Measurements from ENCODE around the gene PLEKHM3.
"Not testable (repeated sequence)": the region's sequence is repeated elsewhere in the genome, so short reads cannot be mapped to it uniquely, and the experiment has no call there.

PLEKHM3 gene

GRCh38 chr2:207950063-207950760 lies 75.1 kb downstream of the PLEKHM3 start:
- DNase-seq = no peak

DNA sequence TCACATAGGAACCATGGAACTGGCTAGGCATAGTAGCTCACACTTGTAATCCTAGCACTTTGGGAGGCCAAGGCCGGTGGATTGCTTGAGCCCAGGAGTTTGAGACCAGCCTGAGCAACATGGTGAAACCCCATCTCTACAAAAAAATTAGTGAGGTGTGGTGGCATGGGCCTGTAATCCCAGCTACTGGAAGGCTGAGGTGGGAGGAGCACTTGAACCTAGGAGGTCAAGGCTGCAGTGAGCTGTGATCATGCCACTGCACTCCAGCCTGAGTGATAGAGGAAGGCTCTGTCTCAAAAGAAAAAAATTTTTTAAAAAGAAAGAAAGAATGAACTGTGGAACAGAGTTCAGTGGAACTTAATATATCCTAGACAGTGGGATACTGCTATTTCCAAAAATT lies 76.1 kb downstream of the PLEKHM3 start:
- DNase-seq = not testable (repeated sequence)

DNA sequence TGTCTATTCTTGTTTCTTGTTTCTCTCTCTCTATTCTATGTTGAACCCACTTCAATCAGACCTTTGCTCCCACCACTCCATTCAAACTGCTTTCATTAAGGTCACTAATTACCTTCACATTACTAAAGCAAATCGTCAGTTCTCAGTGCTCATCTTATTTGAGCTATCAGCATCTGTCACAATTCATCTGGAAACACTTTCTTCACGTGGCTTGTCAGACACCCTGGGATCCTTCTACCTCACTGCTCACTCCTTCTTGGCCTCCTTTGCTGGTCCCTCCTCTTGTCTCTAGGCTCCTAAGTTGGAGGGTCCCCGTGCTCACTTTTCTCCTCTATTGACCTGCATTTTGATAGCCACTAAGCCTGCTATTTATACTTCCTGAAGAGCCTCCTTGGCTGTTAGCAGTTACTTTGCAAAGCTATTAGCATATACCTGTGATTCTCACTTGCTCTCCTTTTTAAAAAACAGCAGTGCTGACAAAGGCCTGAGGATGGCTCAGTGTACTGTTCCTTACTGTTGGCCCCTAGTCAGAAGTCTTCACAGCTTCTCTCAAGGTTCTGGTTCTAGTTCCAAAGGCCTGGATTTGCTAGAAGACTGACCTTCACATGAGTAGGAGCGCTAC lies 80.2 kb downstream of the PLEKHM3 start:
- DNase-seq = no peak

DNA sequence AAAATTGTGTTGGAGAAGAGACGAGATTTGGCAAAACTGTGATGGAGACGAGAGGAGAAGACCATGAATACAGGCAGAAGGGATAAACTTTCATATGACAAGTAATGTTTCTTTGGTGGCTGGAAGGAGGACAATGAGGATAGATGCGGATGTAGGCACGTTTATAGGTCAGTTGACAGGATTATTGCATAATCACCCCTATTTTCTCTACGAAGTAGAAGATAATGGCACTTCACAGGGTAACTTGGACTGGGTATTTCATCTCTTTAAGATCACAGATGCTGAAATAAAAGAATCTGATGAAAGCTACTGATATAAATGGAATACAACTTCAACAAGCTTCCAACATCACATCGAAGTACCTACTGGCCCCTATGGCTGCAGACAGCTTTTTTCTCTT lies 81.0 kb downstream of the PLEKHM3 start:
- DNase-seq = no peak

GRCh38 chr2:207939342-207940108 lies 85.8 kb downstream of the PLEKHM3 start:
- DNase-seq = no peak

- DNase-seq = no peak
Measured at GRCh38 chr2:207938886-207939285, 86.4 kb downstream of the PLEKHM3 start.

- no peak for DNase-seq
Measured at GRCh38 chr2:207938415-207938814, 86.9 kb downstream of the PLEKHM3 start.

GRCh38 chr2:207937823-207938222 lies 87.5 kb downstream of the PLEKHM3 start:
- DNase-seq = no peak

GRCh38 chr2:207937253-207937652 lies 88.1 kb downstream of the PLEKHM3 start:
- no peak for DNase-seq

DNA sequence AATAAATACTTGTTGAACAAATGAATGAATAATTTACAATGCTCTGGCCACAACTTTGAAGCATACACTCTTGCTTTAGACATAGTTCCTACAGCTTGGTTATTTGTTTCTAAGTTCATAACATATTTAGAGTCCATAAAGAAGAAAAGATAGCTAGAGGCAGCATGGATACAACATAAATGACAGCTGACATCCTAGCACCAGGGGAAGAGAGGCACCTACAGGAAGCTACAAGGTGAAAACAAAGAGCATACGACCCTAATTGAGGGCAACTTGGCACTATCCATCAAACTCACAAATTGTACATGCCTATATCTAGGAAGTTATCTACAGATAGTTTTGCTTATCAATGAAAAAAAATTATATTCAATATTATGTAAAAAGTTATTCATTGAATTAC lies 88.9 kb downstream of the PLEKHM3 start:
- DNase-seq = no peak

DNA sequence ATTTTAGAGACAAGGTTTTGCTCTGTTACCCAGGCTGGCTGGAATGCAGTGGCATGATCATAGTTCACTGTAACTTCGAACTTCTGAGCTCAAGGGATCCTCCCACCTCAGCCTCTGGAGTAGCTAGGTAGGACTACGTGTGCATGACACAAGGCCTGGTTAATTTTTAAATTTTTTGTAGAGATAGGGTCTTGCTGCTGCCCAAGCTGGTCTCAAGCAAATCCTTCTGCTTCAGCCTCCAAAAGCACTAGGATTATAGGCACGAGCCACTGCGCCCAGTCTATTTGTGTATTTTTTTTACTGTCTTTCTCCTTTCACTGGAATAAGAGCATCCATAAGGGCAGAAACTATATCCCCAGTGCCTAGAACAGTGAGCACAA lies 89.3 kb downstream of the PLEKHM3 start:
- DNase-seq = no peak

DNA sequence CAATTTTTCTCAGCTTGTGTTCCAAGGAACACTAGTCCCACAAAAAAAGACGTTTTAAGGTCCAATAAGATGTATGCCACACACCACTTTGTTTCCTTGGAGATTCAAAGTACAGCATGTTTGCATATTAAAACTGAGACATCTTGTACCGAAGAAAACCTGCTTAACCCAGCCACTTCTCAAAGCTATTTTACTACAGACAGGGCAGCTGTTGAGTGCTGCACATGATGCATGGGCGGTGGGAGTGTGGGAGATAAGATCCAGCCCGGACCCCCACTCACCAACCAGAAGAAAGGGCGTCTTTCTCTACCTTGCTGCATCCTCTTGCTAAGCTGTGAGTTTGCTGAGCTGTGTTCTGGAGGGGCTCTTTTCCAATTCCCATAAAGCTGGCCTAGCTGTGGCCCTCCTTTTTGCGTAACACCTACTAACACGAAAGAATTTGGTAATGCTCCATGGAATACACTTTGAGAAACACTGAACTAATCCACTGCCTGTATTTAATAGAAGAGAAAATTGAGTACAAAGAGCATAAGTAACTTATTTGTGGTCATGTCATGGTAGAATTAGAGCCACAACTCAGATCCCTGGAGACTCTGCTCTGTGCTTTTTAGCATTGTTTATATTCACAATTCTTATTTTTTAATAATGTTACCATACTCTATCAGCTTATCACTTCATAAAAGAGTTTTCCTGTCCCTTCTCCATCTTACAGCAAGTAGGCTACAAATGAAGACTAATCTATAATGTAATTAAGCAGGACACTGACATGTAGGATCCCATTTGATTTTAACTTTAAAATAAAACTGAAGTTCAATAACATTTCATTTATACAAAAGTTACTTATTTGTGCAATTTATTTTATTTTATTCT lies 90.0 kb downstream of the PLEKHM3 start:
- DNase-seq = no peak

DNA sequence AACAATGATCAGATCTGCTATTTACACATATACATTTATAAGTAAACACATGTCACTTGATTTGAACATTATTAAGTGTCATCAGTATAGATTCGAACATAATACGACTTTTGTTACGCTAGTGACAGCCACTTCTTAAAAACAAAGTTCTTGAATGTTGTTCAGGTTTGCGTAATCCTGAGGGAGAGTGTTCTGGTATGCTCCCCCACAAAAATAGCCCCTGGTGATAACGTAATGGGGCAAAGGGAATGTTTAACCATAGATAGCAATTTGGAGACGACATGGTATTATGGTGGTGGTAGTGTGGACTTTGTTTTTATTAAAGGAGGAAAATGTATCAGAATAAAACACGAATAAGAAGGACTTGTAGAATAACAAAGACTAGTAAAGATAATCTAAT lies 90.6 kb downstream of the PLEKHM3 start:
- DNase-seq = no peak

DNA sequence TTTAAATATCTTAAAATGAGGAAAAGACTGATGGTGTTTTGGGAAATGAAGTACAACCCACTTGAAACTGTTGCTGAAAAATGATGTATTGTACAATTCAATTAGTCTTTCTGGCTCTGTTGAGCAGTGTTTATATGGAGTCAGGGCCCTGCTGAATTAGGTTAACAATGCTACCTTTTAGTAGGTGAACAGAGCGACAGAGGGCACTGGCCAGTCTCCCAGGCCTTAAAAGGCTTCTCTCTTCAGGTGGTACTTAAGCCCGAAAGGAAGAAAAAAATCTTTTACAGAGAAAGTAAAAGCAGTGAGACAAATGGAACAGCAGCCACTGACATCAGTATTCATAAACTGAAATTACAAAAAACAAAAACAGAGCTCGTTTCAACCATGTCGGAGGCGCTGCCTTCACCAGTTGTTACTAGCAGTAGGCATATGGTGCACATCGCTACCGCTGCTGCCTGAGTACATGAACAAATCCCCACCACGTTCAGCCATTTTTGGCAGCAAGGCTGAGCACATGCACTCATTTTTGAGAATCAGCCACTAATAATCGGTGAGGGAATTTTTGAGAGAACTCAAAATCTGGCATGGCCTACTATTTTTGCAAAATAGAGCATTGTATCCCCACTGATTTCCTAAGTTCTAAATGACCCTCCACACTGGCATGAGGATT lies 91.8 kb downstream of the PLEKHM3 start:
- no peak for DNase-seq

GRCh38 chr2:207932106-207932505 lies 93.2 kb downstream of the PLEKHM3 start:
- DNase-seq = no peak

DNA sequence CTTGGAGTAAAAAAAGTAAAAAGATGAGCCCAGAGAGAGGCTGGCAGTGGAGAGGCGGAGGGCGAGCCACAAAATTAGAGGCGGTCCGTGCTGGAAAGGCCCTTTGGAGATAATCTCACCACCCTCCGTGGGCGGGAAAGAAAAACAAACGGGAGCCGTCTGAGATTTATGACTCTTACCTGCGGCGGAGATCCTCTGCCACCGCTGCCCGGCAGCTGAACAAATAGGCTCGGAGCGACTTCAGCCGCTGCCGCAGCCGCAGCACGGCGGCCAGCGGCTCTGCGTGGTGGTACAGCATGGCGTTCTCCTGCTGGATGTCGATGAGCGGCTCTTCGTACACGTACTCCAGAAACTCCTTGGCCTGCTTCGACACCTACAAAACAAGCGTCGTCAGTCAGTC lies 94.6 kb downstream of the PLEKHM3 start:
- no peak for DNase-seq

DNA sequence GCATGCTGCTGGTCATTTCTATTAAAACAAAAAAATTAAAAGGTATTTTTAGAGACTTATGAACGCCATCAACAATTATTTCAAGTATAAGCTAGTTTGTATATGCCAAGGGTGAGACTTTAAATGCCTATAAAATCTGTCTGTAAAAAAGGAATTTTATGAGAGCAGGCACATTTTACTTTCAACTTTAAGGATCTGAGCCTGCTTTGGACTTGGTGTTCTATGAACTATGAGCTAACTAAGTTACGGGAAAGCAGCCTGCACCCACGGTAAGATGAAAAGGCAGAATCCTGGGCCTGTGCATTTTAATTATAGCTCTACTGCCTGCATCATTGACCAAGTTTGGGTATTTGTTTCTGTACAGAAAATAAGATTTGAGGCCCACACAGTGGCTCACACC lies 95.4 kb downstream of the PLEKHM3 start:
- DNase-seq = no peak

DNA sequence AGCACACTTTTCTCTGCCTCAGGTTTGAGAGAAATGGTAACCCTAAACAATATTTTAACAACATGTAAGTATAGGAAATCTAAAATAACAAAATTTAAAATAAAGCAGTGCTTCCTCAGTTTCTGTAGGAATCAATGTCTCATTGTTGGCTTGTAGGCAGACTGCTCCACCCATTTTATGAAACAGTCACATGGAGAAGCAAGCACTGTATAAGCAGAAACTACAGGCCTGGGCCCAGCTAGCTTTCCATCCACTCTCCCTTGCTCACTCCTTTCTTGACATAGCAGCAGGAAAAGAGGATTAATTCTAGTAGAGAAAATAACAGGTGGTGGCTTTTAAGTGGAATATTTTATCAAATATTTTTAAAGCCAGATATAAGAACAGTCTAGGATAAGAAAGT lies 97.2 kb downstream of the PLEKHM3 start:
- DNase-seq = no peak

DNA sequence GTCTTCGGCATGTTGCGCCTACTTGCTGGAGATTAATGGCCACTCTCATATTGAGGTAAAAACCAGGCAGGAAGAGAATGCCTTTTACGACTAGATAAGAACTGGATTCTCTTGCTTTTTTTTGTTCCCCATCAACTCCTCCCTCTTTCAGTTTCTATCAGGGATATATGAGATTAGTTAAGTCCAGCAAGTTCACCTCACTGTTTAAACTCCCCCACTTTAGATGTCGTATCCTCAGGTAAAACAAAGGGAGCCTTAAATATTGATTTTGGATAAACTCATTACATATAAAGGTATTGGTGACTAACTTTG lies 98.4 kb downstream of the PLEKHM3 start:
- DNase-seq = no peak

DNA sequence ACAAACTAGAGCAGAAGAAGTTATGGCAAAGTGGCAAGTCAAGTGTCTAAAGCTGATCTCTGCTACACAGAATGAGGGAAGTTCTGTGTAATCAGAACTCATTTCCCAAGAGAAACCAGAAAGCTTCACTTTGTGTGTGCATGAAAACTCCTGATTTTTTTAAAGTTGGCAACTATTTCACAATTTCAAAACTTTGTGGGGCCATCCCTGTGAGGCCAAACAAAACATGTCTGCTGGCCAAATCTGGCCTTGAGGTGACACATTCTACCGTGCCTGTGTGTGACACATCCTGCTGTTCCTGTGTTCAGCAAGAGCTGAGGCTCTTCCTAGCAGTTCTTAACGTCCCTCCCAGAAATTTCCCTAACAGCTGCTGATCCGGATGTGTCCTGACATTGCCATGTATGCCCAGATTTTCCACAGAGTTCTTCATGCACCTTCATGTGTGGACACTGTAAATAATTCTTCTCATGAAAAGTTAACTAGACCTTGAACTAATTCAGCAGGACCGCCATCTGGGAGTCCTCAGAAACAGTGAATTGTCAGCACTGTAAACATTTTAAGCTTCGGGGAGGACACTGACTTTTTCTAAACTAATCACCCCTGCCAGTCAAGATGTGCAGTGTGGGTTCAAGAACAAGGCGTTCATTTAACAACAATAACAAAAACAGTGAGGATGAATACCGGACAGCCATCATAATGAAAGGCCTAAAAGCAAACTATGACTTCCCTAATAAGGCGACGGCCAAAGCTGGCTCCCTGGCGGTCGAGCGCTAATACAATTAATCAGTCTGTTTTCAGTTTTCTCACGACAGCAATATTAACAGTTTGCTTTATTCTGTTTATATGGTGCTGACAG lies 99.0 kb downstream of the PLEKHM3 start:
- no peak for DNase-seq

- no peak for DNase-seq
Measured at GRCh38 chr2:207925601-207926000, 99.7 kb downstream of the PLEKHM3 start.

DNA sequence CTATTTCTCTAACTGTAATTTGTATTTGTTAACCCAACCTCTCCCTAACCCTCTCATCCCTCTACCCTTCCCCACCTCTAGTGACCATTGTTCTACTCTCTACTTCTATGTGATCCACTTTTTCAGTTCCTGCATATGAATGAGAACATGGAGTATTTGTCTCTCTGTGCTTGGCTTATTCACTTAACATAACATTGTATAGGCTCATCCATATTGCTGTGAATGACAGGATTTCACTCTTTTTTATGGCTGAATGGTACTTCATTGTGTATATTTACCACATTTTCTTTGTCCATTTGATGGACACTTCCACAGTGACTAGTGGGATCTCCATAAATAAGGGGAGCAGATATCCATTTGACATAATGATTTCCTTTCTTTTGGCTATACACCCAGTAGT lies 103.7 kb downstream of the PLEKHM3 start:
- no peak for DNase-seq
